Kidney epithelial cell (primary cell): ENCODE data around the gene YPEL4. TPM values are rescaled to one million over a fixed set of nuclear protein-coding genes. Genes with fewer than 3 reads are reported as not detected.
"Not testable (repeated sequence)": the region's sequence is repeated elsewhere in the genome, so short reads cannot be mapped to it uniquely, and the experiment has no call there.

Experiments used
- DNase-seq: peaks from one replicate; pipeline ENCODE4 v3.0.0-alpha.2; 2010; ENCODE audit warnings: low read depth
- H3K27me3 ChIP-seq: 2 replicates; pipeline ENCODE4 v1.6.0; 2011; ENCODE audit warnings: low read length; ENCODE audit not compliant: control insufficient read depth, insufficient read depth
- H3K36me3 ChIP-seq: 2 replicates; pipeline ENCODE4 v1.5.1; 2011; ENCODE audit warnings: low read length; ENCODE audit not compliant: control insufficient read depth, insufficient read depth
- H3K4me3 ChIP-seq: 2 replicates; pipeline ENCODE4 v1.5.1; 2011; ENCODE audit warnings: low read depth, mild to moderate bottlenecking, control low read depth, low read length
- CTCF ChIP-seq: IDR thresholded peaks from 2 replicates; pipeline ENCODE4 v1.5.1; 2011; ENCODE audit warnings: mild to moderate bottlenecking, moderate library complexity, low read length, control low read depth, inconsistent platforms; ENCODE audit not compliant: insufficient read depth, poor library complexity, severe bottlenecking
- total RNA-seq: library from RNA; depleted of rRNA; stranded (reverse); fragments of >200 nt; gene quantifications from 2 replicates; pipeline ENCODE4 v1.2.3, GENCODE V29; 2015

Gene YPEL4
- 1.4 TPM in 1 of 2 replicates, not detected in the other for total RNA-seq

- peak within 1 kb of the TSS; percentile 29 for H3K4me3 ChIP-seq
Measured at GRCh38 chr11:57649826-57650738, at the start of gene YPEL4. Gene YPEL4 (minus strand): TSS chr11:57649912. CDS start chr11:57647107, 2,805 bp downstream.

GRCh38 chr11:57698843-57699365, 49.2 kb upstream of the YPEL4 start:
- no peak for DNase-seq
- no peak for TF ChIP-seq CTCF
- Histone ChIP-seq H3K36me3 (peaks cover 3% of the 10 kb centered on the region), H3K4me3 (no peak overlapping the region), H3K27me3 (no peaks in the 10 kb centered on the region)

More at GRCh38 chr11:57649826-57650738, at the start of gene YPEL4:
- no peak for DNase-seq
- Histone ChIP-seq H3K27me3 (peaks cover 39% of the 10 kb centered on the region), H3K36me3 (no peaks in the 10 kb centered on the region)
- no peak for TF ChIP-seq CTCF

- not testable (repeated sequence) for H3K36me3 ChIP-seq, DNase-seq, H3K4me3 ChIP-seq, H3K27me3 ChIP-seq
Measured at GRCh38 chr11:57690474-57690873, 40.8 kb upstream of the YPEL4 start.

GRCh38 chr11:57681168-57681567, 31.5 kb upstream of the YPEL4 start:
- DNase-seq: no peak
- no peaks in the 10 kb centered on the region for H3K27me3 ChIP-seq
- H3K36me3 ChIP-seq: no peaks in the 10 kb centered on the region
- H3K4me3 ChIP-seq: no peak overlapping the region
- TF ChIP-seq CTCF: no peak

- DNase-seq: peak; percentile 47
- Histone ChIP-seq H3K36me3 (no peaks in the 10 kb centered on the region), H3K4me3 (no peak overlapping the region), H3K27me3 (no peaks in the 10 kb centered on the region)
- no peak for TF ChIP-seq CTCF
Measured at GRCh38 chr11:57680552-57680874, 30.8 kb upstream of the YPEL4 start.

GRCh38 chr11:57679396-57679795, 29.7 kb upstream of the YPEL4 start:
- TF ChIP-seq CTCF: no peak
- Histone ChIP-seq H3K4me3 (no peak overlapping the region), H3K27me3 (no peaks in the 10 kb centered on the region), H3K36me3 (no peaks in the 10 kb centered on the region)
- DNase-seq: no peak
